SHP77 treated with DMSO at 0.1 percent for 48 hours (cell line): ENCODE measurements around the gene COL23A1.

Source experiments
- DNase-seq: peaks from one replicate; lab custom pipeline; 2025; lab: John Stamatoyannopoulos, UW

COL23A1 gene

GRCh38 chr5:178191661-178192060 is 398.5 kb downstream of the COL23A1 start:
- no peak for DNase-seq

GRCh38 chr5:178189433-178189832 is 400.8 kb downstream of the COL23A1 start:
- DNase-seq = no peak
